HepG2 (cell line): Measurements from ENCODE around the gene RIPPLY1. TPM values are rescaled to one million over a fixed set of nuclear protein-coding genes. Genes with fewer than 3 reads are reported as not detected.

Experiments
- ATAC-seq: fragments of 200-7000 bp; cut with Tn5 transposase; 3 replicates; pipeline ENCODE4 v1.9.1; 2020; ENCODE audit warnings: mild to moderate bottlenecking, moderate library complexity
- BruUV-seq: library from RNA; stranded (reverse); fragments of 400-500 nt; replicated peaks from 2 replicates; lab custom pipeline; 2021; lab: Mats Ljungman, UMichigan
- CTCF ChIA-PET: fragments of 300-600 bp; formaldehyde crosslinking; extraction: SDS; loops from one replicate; lab custom pipeline; 2021; ENCODE audit warnings: low total read pairs, inconsistent platforms, low intra/inter-chr PET ratio; lab: Yijun Ruan, JAX
- POLR2A ChIA-PET: fragments of 350-600 bp; sonication (Branson Sonifier 250); formaldehyde crosslinking; loops from one replicate; lab custom pipeline; 2020; ENCODE audit warnings: antibody characterized with exemption, inconsistent platforms; lab: Yijun Ruan, JAX
- DNase-seq: peaks from one replicate; pipeline ENCODE4 v3.0.0-alpha.2; 2015; ENCODE audit warnings: low spot score
- FAIRE-seq: peaks from 3 replicates; lab custom pipeline; 2011; peaks lifted over from hg19 to GRCh38; lab: Jason Lieb, UNC
- H2AFZ ChIP-seq: one replicate; pipeline ENCODE4 v1.6.1; 2011; ENCODE audit warnings: low read length, inconsistent platforms
- H3K27ac ChIP-seq: fragments of 300-600 bp; 3 replicates; pipeline ENCODE4 v1.8.0; 2011; ENCODE audit warnings: mixed run types, mild to moderate bottlenecking, mixed read lengths, low read length, inconsistent platforms; ENCODE audit not compliant: insufficient read depth; ENCODE audit errors: extremely low read length
- H3K27me3 ChIP-seq, 2 experiments: fragments of 200-600 bp in 1 of 2; 2 replicates in 1 of 2; 3 replicates in 1 of 2; pipeline versions ENCODE4 v1.6.0 to v1.8.0; 2011; ENCODE audit warnings: low read length in 2 of 2, mild to moderate bottlenecking in 2 of 2, moderate library complexity in 2 of 2, inconsistent platforms in 1 of 2; ENCODE audit not compliant: insufficient read depth in 2 of 2, control insufficient read depth in 1 of 2
- H3K36me3 ChIP-seq, 2 experiments: fragments of 200-600 bp in 1 of 2; replicated peaks in 1 of 2; 2 replicates in 1 of 2; 3 replicates in 1 of 2; pipeline versions ENCODE4 v1.5.1 to v1.8.0; 2011; ENCODE audit warnings: low read length in 2 of 2, inconsistent platforms in 1 of 2; ENCODE audit not compliant: insufficient read depth in 2 of 2, control insufficient read depth in 1 of 2
- H3K4me1 ChIP-seq: 2 replicates; pipeline ENCODE4 v1.5.1; 2012; ENCODE audit warnings: low read length, inconsistent platforms; ENCODE audit not compliant: insufficient read depth
- H3K4me2 ChIP-seq: 2 replicates; pipeline ENCODE4 v1.6.0; 2011; ENCODE audit warnings: low read depth, low read length, inconsistent platforms
- H3K4me3 ChIP-seq, 3 experiments: fragments of 200-600 bp in 1 of 3; sonication (generic), shearing (Covaris generic) in 1 of 3; replicated peaks in 1 of 3; 2 replicates each; pipeline ENCODE4 v1.5.1; 2011 to 2016; ENCODE audit warnings: low read length in 3 of 3, inconsistent platforms in 2 of 3, low read depth in 2 of 3, mild to moderate bottlenecking in 2 of 3, control low read depth in 1 of 3, mixed read lengths in 1 of 3; ENCODE audit not compliant: insufficient read depth in 1 of 3
- H3K79me2 ChIP-seq: one replicate; pipeline ENCODE4 v1.6.1; 2011; ENCODE audit warnings: low read length, inconsistent platforms; ENCODE audit not compliant: insufficient read depth
- H3K9ac ChIP-seq: 2 replicates; pipeline ENCODE4 v1.6.0; 2011; ENCODE audit warnings: mild to moderate bottlenecking, low read depth, low read length, inconsistent platforms; ENCODE audit not compliant: insufficient read depth
- H3K9me3 ChIP-seq: 2 replicates; pipeline ENCODE4 v1.5.1; 2012; ENCODE audit warnings: mild to moderate bottlenecking, low read length
- H4K20me1 ChIP-seq: 2 replicates; pipeline ENCODE4 v1.6.0; 2011; ENCODE audit warnings: inconsistent platforms, mild to moderate bottlenecking, low read length, moderate library complexity; ENCODE audit not compliant: insufficient read depth
- WGBS: methylation state at CpG from one replicate; pipeline ENCODE4 v1.1.6; 2017; ENCODE audit warnings: low lambda C conversion rate; 5-methylcytosine and 5-hydroxymethylcytosine counted together
- in situ Hi-C: cut with HindIII; loops from 2 replicates; pipeline ENCODE4 v1.10.0; 2017; ENCODE audit warnings: low pct_unique_long_range_greater_than_20kb; ENCODE audit not compliant: extremely low pct_ligation_motif_present
- intact Hi-C: fragments of 100-400 bp; cut with micrococcal nuclease; formaldehyde crosslinking; loops from one replicate; pipeline ENCODE4 v1.10.0; 2022; ENCODE audit not compliant: unreplicated experiment
- polyA plus RNA-seq, 8 experiments: library from polyadenylated mRNA; depleted of rRNA in 3 of 8; stranded (reverse) in 7 of 8; unstranded in 1 of 8; fragments of >200 nt; fragmentation: Illumina TruSeq in 4 of 8; extraction: Trizol in 4 of 8; gene quantifications; 2 replicates each; pipeline versions ENCODE4 v1.2.1 to v1.2.3, GENCODE V29; 2011 to 2016; ENCODE audit warnings: low read depth in 4 of 8, missing spikeins in 1 of 8, mixed read lengths in 1 of 8; ENCODE audit not compliant: insufficient read depth in 1 of 8
- total RNA-seq, 5 experiments: library from RNA; depleted of rRNA; stranded (reverse); fragments of >200 nt; fragmentation: Illumina TruSeq; extraction: Trizol; gene quantifications; 2 replicates each; pipeline ENCODE4 v1.2.3, GENCODE V29; 2016; ENCODE audit warnings: low read depth in 1 of 5
- TF ChIP-seq, protein P1 (sequence below): sonication (generic); formaldehyde crosslinking; IDR thresholded peaks from 2 replicates; pipeline ENCODE4 v1.5.1; 2020; ENCODE audit warnings: mild to moderate bottlenecking, missing genetic modification reagents, moderate library complexity
- TF ChIP-seq, protein P2 (sequence below): sonication (generic); formaldehyde crosslinking; IDR thresholded peaks from 2 replicates; pipeline ENCODE4 v1.4.0; 2020; ENCODE audit warnings: missing genetic modification reagents, mild to moderate bottlenecking, borderline replicate concordance

The RIPPLY1 gene
- total and polyA plus RNA-seq, 2 of the 13 experiments (the other 11 are each of a cell fraction or from before 2014, with no cell fraction given), result 0.41 to 0.49 TPM

DNA sequence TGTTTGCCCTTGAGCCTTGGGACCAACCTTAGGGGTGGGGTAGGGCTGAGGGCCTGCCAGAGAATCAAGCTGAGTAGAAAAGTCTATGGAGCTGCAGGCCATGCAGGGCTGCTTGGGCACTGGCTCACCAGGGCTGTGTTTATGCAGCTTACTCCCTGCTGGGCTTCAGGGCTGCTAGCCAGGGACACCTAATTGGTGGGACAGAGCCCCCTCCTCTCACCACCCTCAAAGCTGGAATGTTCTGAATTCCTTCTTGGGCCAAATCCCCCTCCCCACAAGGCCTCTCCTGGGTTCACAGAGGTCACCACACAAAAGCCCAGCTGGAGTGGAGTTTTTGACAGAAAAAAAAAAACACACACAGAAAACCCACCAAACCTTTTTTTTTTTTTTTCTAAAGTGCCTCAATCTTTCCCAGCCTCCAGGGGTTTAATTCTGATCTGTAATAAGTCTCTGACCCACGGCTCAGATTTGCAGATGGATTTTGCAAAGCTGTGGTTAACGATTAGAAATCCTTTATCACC is 16.9 kb upstream of the RIPPLY1 start, which contains the start of gene CLDN2:
Gene CLDN2 (plus strand): TSS at position 471 of the 521 bp plus-strand sequence. CDS start 7,827 bp downstream, outside the sequence.
- Histone ChIP-seq H3K4me2 (peak within 1 kb of the TSS; percentile 12; the same call in 1 of the 2 replicates), H3K4me3 (no peak within 1 kb of the TSS), H3K27me3 (no peaks in the 10 kb centered on the region), H3K79me2 (no peaks in the 10 kb centered on the region), H4K20me1 (no peaks in the 10 kb centered on the region), H3K36me3 (no peaks in the 10 kb centered on the region), H3K27ac (no peak within 1 kb of the TSS), H3K4me1 (peaks cover 15% of the 10 kb centered on the region), H3K9ac (no peak within 1 kb of the TSS), H2AFZ (no peak within 1 kb of the TSS), H3K9me3 (no peaks in the 10 kb centered on the region)
- BruUV-seq, result no TSS peak
- WGBS, result 15% methylated on average over 2 of the region's 2 CpGs
- FAIRE-seq, result peak; percentile 12
- DNase-seq, result peak; percentile 23
- TF ChIP-seq, protein P1, sequence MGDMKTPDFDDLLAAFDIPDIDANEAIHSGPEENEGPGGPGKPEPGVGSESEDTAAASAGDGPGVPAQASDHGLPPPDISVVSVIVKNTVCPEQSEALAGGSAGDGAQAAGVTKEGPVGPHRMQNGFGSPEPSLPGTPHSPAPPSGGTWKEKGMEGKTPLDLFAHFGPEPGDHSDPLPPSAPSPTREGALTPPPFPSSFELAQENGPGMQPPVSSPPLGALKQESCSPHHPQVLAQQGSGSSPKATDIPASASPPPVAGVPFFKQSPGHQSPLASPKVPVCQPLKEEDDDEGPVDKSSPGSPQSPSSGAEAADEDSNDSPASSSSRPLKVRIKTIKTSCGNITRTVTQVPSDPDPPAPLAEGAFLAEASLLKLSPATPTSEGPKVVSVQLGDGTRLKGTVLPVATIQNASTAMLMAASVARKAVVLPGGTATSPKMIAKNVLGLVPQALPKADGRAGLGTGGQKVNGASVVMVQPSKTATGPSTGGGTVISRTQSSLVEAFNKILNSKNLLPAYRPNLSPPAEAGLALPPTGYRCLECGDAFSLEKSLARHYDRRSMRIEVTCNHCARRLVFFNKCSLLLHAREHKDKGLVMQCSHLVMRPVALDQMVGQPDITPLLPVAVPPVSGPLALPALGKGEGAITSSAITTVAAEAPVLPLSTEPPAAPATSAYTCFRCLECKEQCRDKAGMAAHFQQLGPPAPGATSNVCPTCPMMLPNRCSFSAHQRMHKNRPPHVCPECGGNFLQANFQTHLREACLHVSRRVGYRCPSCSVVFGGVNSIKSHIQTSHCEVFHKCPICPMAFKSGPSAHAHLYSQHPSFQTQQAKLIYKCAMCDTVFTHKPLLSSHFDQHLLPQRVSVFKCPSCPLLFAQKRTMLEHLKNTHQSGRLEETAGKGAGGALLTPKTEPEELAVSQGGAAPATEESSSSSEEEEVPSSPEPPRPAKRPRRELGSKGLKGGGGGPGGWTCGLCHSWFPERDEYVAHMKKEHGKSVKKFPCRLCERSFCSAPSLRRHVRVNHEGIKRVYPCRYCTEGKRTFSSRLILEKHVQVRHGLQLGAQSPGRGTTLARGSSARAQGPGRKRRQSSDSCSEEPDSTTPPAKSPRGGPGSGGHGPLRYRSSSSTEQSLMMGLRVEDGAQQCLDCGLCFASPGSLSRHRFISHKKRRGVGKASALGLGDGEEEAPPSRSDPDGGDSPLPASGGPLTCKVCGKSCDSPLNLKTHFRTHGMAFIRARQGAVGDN (CRISPR knock-in tag), result peak; percentile 20; the same call in 1 of the 2 replicates
- TF ChIP-seq, protein P2, sequence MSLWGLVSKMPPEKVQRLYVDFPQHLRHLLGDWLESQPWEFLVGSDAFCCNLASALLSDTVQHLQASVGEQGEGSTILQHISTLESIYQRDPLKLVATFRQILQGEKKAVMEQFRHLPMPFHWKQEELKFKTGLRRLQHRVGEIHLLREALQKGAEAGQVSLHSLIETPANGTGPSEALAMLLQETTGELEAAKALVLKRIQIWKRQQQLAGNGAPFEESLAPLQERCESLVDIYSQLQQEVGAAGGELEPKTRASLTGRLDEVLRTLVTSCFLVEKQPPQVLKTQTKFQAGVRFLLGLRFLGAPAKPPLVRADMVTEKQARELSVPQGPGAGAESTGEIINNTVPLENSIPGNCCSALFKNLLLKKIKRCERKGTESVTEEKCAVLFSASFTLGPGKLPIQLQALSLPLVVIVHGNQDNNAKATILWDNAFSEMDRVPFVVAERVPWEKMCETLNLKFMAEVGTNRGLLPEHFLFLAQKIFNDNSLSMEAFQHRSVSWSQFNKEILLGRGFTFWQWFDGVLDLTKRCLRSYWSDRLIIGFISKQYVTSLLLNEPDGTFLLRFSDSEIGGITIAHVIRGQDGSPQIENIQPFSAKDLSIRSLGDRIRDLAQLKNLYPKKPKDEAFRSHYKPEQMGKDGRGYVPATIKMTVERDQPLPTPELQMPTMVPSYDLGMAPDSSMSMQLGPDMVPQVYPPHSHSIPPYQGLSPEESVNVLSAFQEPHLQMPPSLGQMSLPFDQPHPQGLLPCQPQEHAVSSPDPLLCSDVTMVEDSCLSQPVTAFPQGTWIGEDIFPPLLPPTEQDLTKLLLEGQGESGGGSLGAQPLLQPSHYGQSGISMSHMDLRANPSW (CRISPR knock-in tag), result no peak
- in situ Hi-C loops, result no loop called here
- ChIA-PET CTCF (no interaction called here), POLR2A (interaction anchor here (1.0 kb wide), 1 partner anchor 14 kb away, joined by 3 read pairs; no protein-coding TSS in a partner anchor)
- ATAC-seq, result peak; percentile 73
- intact Hi-C loops, result no loop called here
